ENCODE data around the gene RPL19.

DNA sequence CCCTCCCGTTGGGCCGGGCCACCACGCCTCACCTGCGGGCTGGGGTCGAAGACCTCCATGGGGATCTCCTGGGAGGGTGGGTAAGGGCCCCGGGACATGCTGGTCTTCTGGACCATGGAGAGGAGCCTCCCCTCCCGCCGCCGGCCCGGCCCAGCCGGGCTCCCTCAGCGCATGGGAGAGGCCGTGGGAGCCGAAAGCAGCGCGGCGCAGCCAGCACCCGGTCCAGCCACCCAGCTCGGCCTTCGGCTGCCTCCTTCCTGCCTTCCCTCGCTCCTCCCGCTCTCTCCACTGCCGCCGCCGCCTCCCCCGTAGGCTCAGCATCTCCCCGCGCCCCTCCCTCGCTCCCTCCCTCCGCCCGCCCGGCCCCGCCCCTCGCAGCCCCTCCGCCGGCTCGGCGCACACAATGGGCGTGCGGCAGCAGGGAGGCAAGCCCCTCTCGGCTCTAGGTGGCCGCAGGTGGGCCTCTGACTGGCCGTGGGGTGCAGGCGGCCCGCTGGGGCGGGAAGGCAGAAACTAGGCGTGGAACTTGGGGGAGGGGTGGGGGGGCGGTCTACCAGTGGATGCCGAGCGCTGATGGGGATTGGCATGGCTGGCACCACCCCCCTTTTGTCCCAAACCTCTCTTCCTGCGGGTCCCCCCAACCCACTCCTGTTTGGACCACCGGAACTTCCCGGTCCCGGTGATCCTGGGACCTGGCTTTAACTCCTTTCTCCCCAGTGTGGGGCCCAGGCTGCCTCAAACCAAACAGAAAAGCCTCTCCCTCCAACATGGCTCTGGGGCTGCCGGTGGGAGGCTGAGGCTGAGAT lies 2.5 kb upstream of the RPL19 start, which contains the start of gene CACNB1:
- TF ChIP-seq EZH2phosphoT487 (IDR thresholded peaks at IDR 0.05; ENCODE audit: insufficient read depth, low read depth) = no peak
- TF ChIP-seq EZH2 (IDR thresholded peaks at IDR 0.05; ENCODE audit: insufficient read depth, poor library complexity, severe bottlenecking) = no peak

Measured in GM23248 (cell line).